Measurements from ENCODE around the gene KCNH6.

KCNH6 gene

GRCh38 chr17:63578027-63578768, 55.0 kb downstream of the KCNH6 start:
- Mint-ChIP-seq H3K9me3 (no peaks in the 10 kb centered on the region), H3K27ac (no peak overlapping the region), H3K4me3 (no peak overlapping the region), H3K4me1 (peaks cover 6% of the 10 kb centered on the region), H3K27me3 (no peaks in the 10 kb centered on the region)
- DNase-seq (no peak), ATAC-seq (no peak)

GRCh38 chr17:63578769-63579111, 55.6 kb downstream of the KCNH6 start:
- Mint-ChIP-seq H3K4me3 (no peak overlapping the region), H3K4me1 (peaks cover 6% of the 10 kb centered on the region), H3K27ac (no peak overlapping the region), H3K27me3 (no peaks in the 10 kb centered on the region), H3K9me3 (no peaks in the 10 kb centered on the region)
- DNase-seq (no peak), ATAC-seq (no peak)

GRCh38 chr17:63579633-63580032, 56.5 kb downstream of the KCNH6 start:
- H3K4me1 Mint-ChIP-seq: peaks cover 10% of the 10 kb centered on the region
- no peak overlapping the region for H3K27ac Mint-ChIP-seq
- H3K9me3 Mint-ChIP-seq: no peaks in the 10 kb centered on the region
- no peaks in the 10 kb centered on the region for H3K27me3 Mint-ChIP-seq
- DNase-seq (no peak), ATAC-seq (no peak)
- H3K4me3 Mint-ChIP-seq: no peak overlapping the region

GRCh38 chr17:63587770-63588169, 64.6 kb downstream of the KCNH6 start:
- peaks cover 18% of the 10 kb centered on the region for H3K4me1 Mint-ChIP-seq
- no peak overlapping the region for H3K4me3 Mint-ChIP-seq
- ATAC-seq: no peak
- no peak overlapping the region for H3K27ac Mint-ChIP-seq
- H3K27me3 Mint-ChIP-seq: no peaks in the 10 kb centered on the region
- no peak for DNase-seq
- no peaks in the 10 kb centered on the region for H3K9me3 Mint-ChIP-seq

GRCh38 chr17:63588797-63589196, 65.6 kb downstream of the KCNH6 start:
- Mint-ChIP-seq H3K4me1 (peaks cover 17% of the 10 kb centered on the region), H3K27me3 (no peaks in the 10 kb centered on the region), H3K9me3 (no peaks in the 10 kb centered on the region), H3K4me3 (no peak overlapping the region), H3K27ac (no peak overlapping the region)
- DNase-seq: no peak
- ATAC-seq: no peak

GRCh38 chr17:63589646-63590045, 66.5 kb downstream of the KCNH6 start:
- ATAC-seq: no peak
- Mint-ChIP-seq H3K4me3 (no peak overlapping the region), H3K27me3 (no peaks in the 10 kb centered on the region), H3K9me3 (no peaks in the 10 kb centered on the region), H3K4me1 (peaks cover 12% of the 10 kb centered on the region), H3K27ac (peak overlapping the region in 1 of 2 donors; percentile 60)
- DNase-seq: no peak

GRCh38 chr17:63592797-63593196, 69.6 kb downstream of the KCNH6 start:
- H3K27ac Mint-ChIP-seq: no peak overlapping the region
- no peaks in the 10 kb centered on the region for H3K27me3 Mint-ChIP-seq
- ATAC-seq: no peak
- DNase-seq: no peak
- no peak overlapping the region for H3K4me3 Mint-ChIP-seq
- no peaks in the 10 kb centered on the region for H3K9me3 Mint-ChIP-seq
- H3K4me1 Mint-ChIP-seq: peaks cover 5% of the 10 kb centered on the region

GRCh38 chr17:63595132-63595531, 72.0 kb downstream of the KCNH6 start:
- DNase-seq (no peak), ATAC-seq (no peak)
- no peak overlapping the region for H3K4me3 Mint-ChIP-seq
- H3K27me3 Mint-ChIP-seq: no peaks in the 10 kb centered on the region
- H3K9me3 Mint-ChIP-seq: no peaks in the 10 kb centered on the region
- no peak overlapping the region for H3K27ac Mint-ChIP-seq
- H3K4me1 Mint-ChIP-seq: peaks cover 25% of the 10 kb centered on the region

Measured in stimulated activated naive CD8-positive, alpha-beta T cell treated with anti-CD3 and anti-CD28 coated beads, Interleukin-15, amount 100 ng/mL, for 72 hours (primary cell).